Mesendoderm (in vitro differentiated cells): ENCODE results near the gene UBXN10.
"Not testable (repeated sequence)": the region's sequence is repeated elsewhere in the genome, so short reads cannot be mapped to it uniquely, and the experiment has no call there.

ENCODE experiments used
- DNase-seq: peaks from one replicate; pipeline ENCODE4 v3.0.0; 2013
- H2AK5ac ChIP-seq: 2 replicates; pipeline ENCODE4 v1.6.1; 2013; ENCODE audit warnings: low read length, inconsistent platforms
- H2BK120ac ChIP-seq: 2 replicates; pipeline ENCODE4 v1.6.1; 2013; ENCODE audit warnings: low read depth, mild to moderate bottlenecking, low read length, moderate library complexity, mixed read lengths
- H2BK15ac ChIP-seq: replicated peaks from 2 replicates; pipeline ENCODE4 v1.6.1; 2013; ENCODE audit warnings: low read depth, mild to moderate bottlenecking, moderate library complexity
- H2BK5ac ChIP-seq: 2 replicates; pipeline ENCODE4 v1.6.1; 2013; ENCODE audit warnings: low read length, inconsistent platforms
- H3K18ac ChIP-seq: 2 replicates; pipeline ENCODE4 v1.6.1; 2013; ENCODE audit warnings: mild to moderate bottlenecking, low read length, mixed read lengths
- H3K23ac ChIP-seq: one replicate; pipeline ENCODE4 v1.6.1; 2013; ENCODE audit warnings: low read length
- H3K27ac ChIP-seq: 2 replicates; pipeline ENCODE4 v1.5.1; 2013; ENCODE audit warnings: low read depth, mild to moderate bottlenecking, inconsistent platforms, low read length, moderate library complexity
- H3K27me3 ChIP-seq: 2 replicates; pipeline ENCODE4 v1.6.1; 2013; ENCODE audit warnings: low read length, control low read depth, mild to moderate bottlenecking, inconsistent platforms; ENCODE audit not compliant: insufficient read depth, poor library complexity
- H3K36me3 ChIP-seq: 2 replicates; pipeline ENCODE4 v1.6.1; 2013; ENCODE audit warnings: low read length, inconsistent platforms; ENCODE audit not compliant: control insufficient read depth, insufficient read depth
- H3K4ac ChIP-seq: one replicate; pipeline ENCODE4 v1.6.1; 2013; ENCODE audit warnings: low read depth, mild to moderate bottlenecking, low read length, moderate library complexity
- H3K4me1 ChIP-seq: 2 replicates; pipeline ENCODE4 v1.6.1; 2013; ENCODE audit warnings: low read depth, low read length, inconsistent platforms; ENCODE audit not compliant: control insufficient read depth
- H3K4me2 ChIP-seq: 2 replicates; pipeline ENCODE4 v1.6.1; 2013; ENCODE audit warnings: low read length
- H3K4me3 ChIP-seq: 2 replicates; pipeline ENCODE4 v1.5.1; 2013; ENCODE audit warnings: mild to moderate bottlenecking, low read length
- H3K56ac ChIP-seq: one replicate; pipeline ENCODE4 v1.6.1; 2013; ENCODE audit warnings: low read length
- H3K79me1 ChIP-seq: 2 replicates; pipeline ENCODE4 v1.6.1; 2013; ENCODE audit warnings: low read length, inconsistent platforms
- H3K79me2 ChIP-seq: 2 replicates; pipeline ENCODE4 v1.6.1; 2013; ENCODE audit warnings: mild to moderate bottlenecking, low read length; ENCODE audit not compliant: control insufficient read depth, insufficient read depth
- H3K9ac ChIP-seq: 2 replicates; pipeline ENCODE4 v1.6.1; 2013; ENCODE audit warnings: low read length, inconsistent platforms
- H4K5ac ChIP-seq: one replicate; pipeline ENCODE4 v1.6.1; 2013; ENCODE audit warnings: low read length
- H4K8ac ChIP-seq: one replicate; pipeline ENCODE4 v1.6.1; 2013; ENCODE audit warnings: low read depth, mild to moderate bottlenecking, control low read depth, low read length, moderate library complexity
- WGBS: extraction: QIAGEN DNeasy Blood & Tissue Kit; methylation state at CpG from one replicate; pipeline ENCODE4 v1.1.7; 2013; ENCODE audit warnings: low lambda C conversion rate, missing lambda C conversion rate; ENCODE audit not compliant: insufficient coverage; ENCODE audit errors: extremely low coverage; 5-methylcytosine and 5-hydroxymethylcytosine counted together

UBXN10 gene

DNA sequence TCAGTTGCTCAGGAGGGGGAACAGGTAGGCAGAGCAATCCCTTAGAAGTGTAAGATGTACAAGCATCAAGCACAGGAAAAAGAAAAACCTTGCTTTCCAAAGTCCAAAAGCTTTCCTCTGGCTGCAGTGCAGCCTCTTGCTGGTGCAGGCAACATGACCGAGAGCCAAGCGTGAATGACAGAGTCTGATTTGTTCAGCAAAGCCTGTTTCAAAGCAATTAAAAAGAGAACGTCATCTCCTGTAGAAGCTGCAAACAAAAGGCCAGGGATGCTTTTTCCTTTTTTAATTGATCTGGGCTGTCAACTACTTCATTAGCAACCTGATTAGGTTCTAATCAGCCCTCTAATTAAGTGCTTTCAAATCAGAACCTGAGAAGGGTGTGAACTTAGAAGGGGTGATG is 38.6 kb downstream of the UBXN10 start:
- Histone ChIP-seq H3K27ac (no peak overlapping the region), H4K5ac (no peak overlapping the region), H3K79me1 (no peaks in the 10 kb centered on the region)

DNA sequence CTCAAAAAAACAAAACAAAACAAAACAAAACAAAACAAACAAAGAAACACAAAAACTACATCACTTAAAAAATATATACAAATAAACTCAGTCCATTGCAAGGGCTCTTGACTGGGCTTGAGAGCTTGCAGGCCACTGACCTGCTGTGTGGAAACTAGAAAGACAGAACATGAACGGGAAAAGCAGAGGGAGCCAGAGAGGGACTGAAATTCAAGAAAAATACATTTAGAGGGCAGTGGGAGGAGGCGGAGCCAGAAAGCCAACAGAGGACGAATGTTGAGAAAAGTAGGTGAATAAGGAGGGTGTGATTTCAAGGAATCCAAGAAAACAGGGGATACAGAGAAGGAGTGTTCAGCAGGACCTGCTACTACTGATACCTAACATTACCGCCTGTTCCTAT is 41.8 kb downstream of the UBXN10 start:
- Histone ChIP-seq H3K56ac (no peak overlapping the region), H3K9ac (no peak overlapping the region), H4K5ac (no peak overlapping the region), H3K4me2 (no peak overlapping the region), H3K36me3 (no peaks in the 10 kb centered on the region), H2BK15ac (no peak overlapping the region), H4K8ac (no peak overlapping the region), H2AK5ac (no peak overlapping the region), H2BK120ac (no peak overlapping the region), H3K4me1 (no peaks in the 10 kb centered on the region), H3K79me1 (no peaks in the 10 kb centered on the region), H3K4ac (no peak overlapping the region), H2BK5ac (no peak overlapping the region), H3K79me2 (no peaks in the 10 kb centered on the region), H3K4me3 (no peak overlapping the region), H3K27ac (no peak overlapping the region), H3K18ac (no peak overlapping the region), H3K23ac (no peak overlapping the region), H3K27me3 (peaks cover 4% of the 10 kb centered on the region)
- no CpG with 5 or more reads among the region's 4 CpGs for WGBS
- DNase-seq, result peak; percentile 26

More for the DNA sequence above, 38.6 kb downstream of the UBXN10 start:
- Histone ChIP-seq H4K8ac (no peak overlapping the region), H3K9ac (no peak overlapping the region), H3K36me3 (no peaks in the 10 kb centered on the region), H3K4me1 (no peaks in the 10 kb centered on the region), H2BK5ac (no peak overlapping the region), H3K4me2 (no peak overlapping the region), H3K56ac (no peak overlapping the region), H2BK120ac (no peak overlapping the region), H3K27me3 (peaks cover 4% of the 10 kb centered on the region), H3K23ac (no peak overlapping the region), H3K18ac (no peak overlapping the region), H3K4me3 (no peak overlapping the region), H3K4ac (no peak overlapping the region), H2AK5ac (no peak overlapping the region), H3K79me2 (no peaks in the 10 kb centered on the region), H2BK15ac (no peak overlapping the region)
- WGBS, result no CpG with 5 or more reads among the region's 3 CpGs
- DNase-seq, result no peak

DNA sequence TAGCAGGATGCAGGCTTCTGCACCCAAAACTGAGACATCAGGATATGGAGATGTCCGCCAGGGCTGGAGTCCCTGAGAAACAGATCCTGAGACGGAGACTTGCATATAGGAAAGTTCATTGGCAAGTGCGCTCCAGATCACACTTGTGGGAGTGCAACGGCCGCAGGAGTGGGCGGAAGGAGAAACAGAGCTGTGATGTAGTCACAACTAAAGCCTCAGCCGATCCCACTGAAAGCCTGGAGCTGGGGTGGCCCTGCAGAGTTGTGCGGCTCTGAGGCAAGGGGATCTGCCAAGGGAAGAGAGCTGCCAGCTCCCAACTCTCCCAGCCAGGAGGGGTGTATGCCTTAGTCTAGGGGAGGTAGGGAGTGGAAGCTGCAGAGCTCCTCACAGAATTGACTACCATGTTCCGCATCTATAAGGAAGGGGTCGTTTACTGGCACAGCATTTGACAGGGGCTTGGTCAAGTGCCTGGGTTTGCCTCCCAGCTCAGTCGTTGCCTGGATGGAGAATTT is 42.5 kb downstream of the UBXN10 start:
- Histone ChIP-seq H3K36me3 (no peaks in the 10 kb centered on the region), H3K27ac (no peak overlapping the region), H3K79me1 (no peaks in the 10 kb centered on the region), H3K18ac (no peak overlapping the region), H3K79me2 (no peaks in the 10 kb centered on the region), H2BK15ac (no peak overlapping the region), H2BK5ac (no peak overlapping the region), H3K4ac (no peak overlapping the region), H3K4me2 (no peak overlapping the region), H2BK120ac (no peak overlapping the region), H3K27me3 (peaks cover 1% of the 10 kb centered on the region), H3K9ac (no peak overlapping the region), H3K56ac (no peak overlapping the region), H3K4me1 (no peaks in the 10 kb centered on the region), H3K23ac (no peak overlapping the region), H2AK5ac (no peak overlapping the region), H4K8ac (no peak overlapping the region), H3K4me3 (no peak overlapping the region), H4K5ac (no peak overlapping the region)
- no CpG with 5 or more reads among the region's 11 CpGs for WGBS
- DNase-seq, result no peak

DNA sequence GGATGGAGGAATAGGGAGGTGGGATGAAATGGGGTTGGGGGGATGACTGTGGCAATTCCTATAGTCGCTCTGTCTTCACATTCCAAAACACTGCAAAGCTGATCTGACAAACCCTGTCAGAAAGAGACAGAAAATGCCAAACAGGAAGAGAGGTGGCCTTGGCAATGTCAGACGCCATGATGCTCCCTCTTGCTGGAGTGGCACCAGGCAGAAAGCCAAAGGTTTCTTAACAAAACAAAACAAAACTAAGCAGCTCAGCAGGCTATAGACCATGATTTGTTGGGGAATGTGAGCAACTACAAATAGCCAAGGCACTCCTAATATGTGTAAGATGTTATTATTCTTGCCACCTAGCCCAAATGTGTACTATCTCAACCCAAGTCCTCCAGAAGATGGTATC is 43.3 kb downstream of the UBXN10 start:
- Histone ChIP-seq H3K56ac (no peak overlapping the region), H3K23ac (no peak overlapping the region), H4K8ac (no peak overlapping the region), H3K27me3 (peaks cover 1% of the 10 kb centered on the region), H3K4ac (no peak overlapping the region), H3K79me2 (no peaks in the 10 kb centered on the region), H3K9ac (no peak overlapping the region), H3K4me1 (no peaks in the 10 kb centered on the region), H2BK15ac (no peak overlapping the region), H3K4me3 (no peak overlapping the region), H3K27ac (no peak overlapping the region), H3K36me3 (no peaks in the 10 kb centered on the region), H3K79me1 (no peaks in the 10 kb centered on the region), H2BK120ac (no peak overlapping the region), H2AK5ac (no peak overlapping the region), H3K4me2 (no peak overlapping the region), H2BK5ac (no peak overlapping the region), H4K5ac (no peak overlapping the region), H3K18ac (no peak overlapping the region)
- WGBS, result no CpG with 5 or more reads among the region's 2 CpGs
- DNase-seq, result no peak

DNA sequence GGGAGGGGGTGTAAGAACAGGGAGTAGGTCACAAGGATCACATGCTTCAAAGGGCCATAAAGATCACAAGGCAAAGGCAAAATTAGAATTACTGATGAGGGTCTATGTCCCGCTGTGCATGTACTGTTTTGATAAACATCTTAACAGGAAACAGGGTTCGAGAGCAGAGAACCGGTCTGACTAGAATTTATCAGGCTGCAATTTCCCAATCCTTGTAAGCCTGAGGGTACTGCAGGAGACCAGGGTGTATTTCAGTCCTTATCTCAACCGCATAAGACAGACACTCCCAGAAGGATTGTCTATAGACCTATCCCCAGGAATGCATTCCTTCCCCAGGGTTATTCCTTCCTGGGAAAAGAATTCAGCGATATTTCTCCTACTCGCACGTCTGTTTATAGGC is 46.7 kb downstream of the UBXN10 start:
- H3K9ac ChIP-seq, H3K4ac ChIP-seq, H4K8ac ChIP-seq, H2BK5ac ChIP-seq, H2AK5ac ChIP-seq, H4K5ac ChIP-seq, H3K4me1 ChIP-seq, H2BK15ac ChIP-seq, H3K56ac ChIP-seq, H3K79me2 ChIP-seq, H3K4me2 ChIP-seq, H3K27ac ChIP-seq, H2BK120ac ChIP-seq, H3K27me3 ChIP-seq, H3K18ac ChIP-seq, H3K23ac ChIP-seq, H3K4me3 ChIP-seq, H3K36me3 ChIP-seq, H3K79me1 ChIP-seq: not testable (repeated sequence)
- WGBS, result no CpG with 5 or more reads among the region's 7 CpGs
- DNase-seq, result peak; percentile 61

DNA sequence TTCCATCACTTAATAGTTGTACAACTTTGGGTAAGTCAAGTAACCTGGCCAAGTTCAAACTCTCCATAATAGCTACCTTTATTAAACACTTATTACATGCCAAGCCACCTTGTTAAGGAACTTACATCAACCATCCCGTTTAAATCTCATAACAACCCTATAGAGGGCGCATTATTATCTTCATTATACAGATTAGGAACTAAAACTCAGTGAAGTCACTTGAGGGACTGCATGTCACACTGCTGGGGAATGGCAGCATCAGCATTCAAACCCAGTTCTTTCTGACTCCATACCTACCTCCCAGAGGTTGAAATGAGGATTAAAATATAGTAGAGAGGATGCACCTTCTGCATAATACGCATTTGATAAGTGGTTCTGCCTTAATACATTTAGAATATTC is 47.5 kb downstream of the UBXN10 start:
- DNase-seq, result peak; percentile 34

More for the DNA sequence above, 47.5 kb downstream of the UBXN10 start:
- Histone ChIP-seq H2AK5ac (no peak overlapping the region), H3K4me2 (no peak overlapping the region), H3K56ac (no peak overlapping the region), H4K8ac (no peak overlapping the region), H2BK5ac (no peak overlapping the region), H3K27me3 (no peaks in the 10 kb centered on the region), H2BK15ac (no peak overlapping the region), H3K23ac (no peak overlapping the region), H3K27ac (no peak overlapping the region), H3K9ac (no peak overlapping the region), H3K4ac (no peak overlapping the region), H2BK120ac (no peak overlapping the region), H3K4me3 (no peak overlapping the region), H3K18ac (no peak overlapping the region), H3K4me1 (no peaks in the 10 kb centered on the region), H3K79me2 (no peaks in the 10 kb centered on the region), H3K36me3 (no peaks in the 10 kb centered on the region), H3K79me1 (no peaks in the 10 kb centered on the region), H4K5ac (no peak overlapping the region)
- WGBS, result no CpG with 5 or more reads among the region's 3 CpGs
